HG02623 (cell line): Measurements from ENCODE around the gene KRT71.

Source experiments
- ATAC-seq: cut with Tn5 transposase; IDR thresholded peaks from one replicate; pipeline ENCODE4 v1.9.1; 2021; ENCODE audit warnings: moderate library complexity; ENCODE audit not compliant: unreplicated experiment

KRT71 gene

DNA sequence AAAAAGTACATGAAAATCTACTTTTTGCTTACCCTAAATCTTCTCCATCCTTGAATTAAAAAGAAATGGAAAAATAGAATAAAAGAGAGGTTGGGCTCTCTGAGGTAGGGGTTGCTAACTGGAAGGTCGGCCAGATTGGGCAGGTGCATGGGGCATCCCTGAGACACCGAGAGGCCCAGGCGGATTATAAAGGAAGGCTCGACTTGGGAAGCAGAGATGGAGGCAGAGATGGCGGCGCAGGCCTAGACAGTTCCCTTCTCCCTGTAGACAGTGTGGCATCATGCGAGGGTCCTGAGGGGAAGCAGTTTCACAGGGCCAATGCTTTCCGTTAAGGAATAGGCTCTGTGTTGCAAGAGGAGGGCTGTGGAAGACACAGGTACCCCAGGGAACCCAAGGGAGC lies 24.4 kb upstream of the KRT71 start:
- no peak for ATAC-seq

- no peak for ATAC-seq
Measured at GRCh38 chr12:52575948-52576347, 23.0 kb upstream of the KRT71 start.

DNA sequence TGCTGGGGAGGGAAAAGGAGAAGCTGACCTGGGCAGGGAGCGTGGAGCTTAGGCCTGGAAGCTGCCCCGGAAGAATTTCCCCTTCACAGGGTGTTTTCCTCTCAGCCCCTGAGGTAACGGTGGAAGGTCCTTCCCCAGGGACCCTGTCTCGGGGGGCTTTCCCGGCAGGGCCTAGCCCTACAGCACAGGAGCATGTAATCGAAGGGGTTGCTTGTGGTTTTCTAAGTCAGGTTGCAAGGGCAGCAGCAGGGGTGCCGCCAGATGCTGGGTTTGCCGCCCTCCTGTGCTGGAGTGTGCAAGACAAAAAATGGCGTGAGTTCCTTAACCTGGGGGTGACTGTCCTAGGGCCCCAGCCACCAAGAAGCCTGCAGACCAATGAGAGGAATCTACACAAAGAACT lies 22.3 kb upstream of the KRT71 start:
- ATAC-seq: no peak

- no peak for ATAC-seq
Measured at GRCh38 chr12:52573743-52574142, 20.8 kb upstream of the KRT71 start, which contains the start of gene KRT74. Gene KRT74, minus strand, starts transcription at chr12:52573843. Its CDS starts 66 bp downstream, at chr12:52573777.

- ATAC-seq: no peak
Measured at GRCh38 chr12:52573306-52573705, 20.4 kb upstream of the KRT71 start.

- no peak for ATAC-seq
Measured at GRCh38 chr12:52570511-52570910, 17.6 kb upstream of the KRT71 start.

GRCh38 chr12:52568111-52568510 lies 15.2 kb upstream of the KRT71 start:
- ATAC-seq: no peak

DNA sequence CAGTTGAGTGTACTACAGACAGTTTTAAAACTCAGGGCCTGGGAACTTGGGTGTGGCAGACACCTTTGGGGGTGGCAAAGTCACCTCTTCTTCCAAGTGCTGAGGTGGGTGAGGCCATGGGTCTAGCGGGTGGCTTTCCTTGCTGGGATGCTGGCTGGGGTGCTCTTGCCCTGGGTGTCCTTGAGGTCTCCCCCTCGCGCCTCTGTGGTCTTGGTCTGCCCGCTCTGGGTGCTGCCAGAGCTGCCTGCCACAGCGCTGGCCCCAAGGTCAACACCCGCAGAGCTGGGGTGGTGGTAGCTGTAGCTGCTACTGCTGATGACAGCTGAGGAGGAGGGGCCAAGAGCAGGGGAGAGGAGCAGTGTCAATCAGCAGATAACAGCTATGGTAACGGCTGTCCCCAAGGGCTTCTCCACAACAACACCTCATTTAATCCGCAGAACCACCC lies 13.9 kb upstream of the KRT71 start:
- ATAC-seq: no peak

- no peak for ATAC-seq
Measured at GRCh38 chr12:52564582-52564981, 11.6 kb upstream of the KRT71 start.

DNA sequence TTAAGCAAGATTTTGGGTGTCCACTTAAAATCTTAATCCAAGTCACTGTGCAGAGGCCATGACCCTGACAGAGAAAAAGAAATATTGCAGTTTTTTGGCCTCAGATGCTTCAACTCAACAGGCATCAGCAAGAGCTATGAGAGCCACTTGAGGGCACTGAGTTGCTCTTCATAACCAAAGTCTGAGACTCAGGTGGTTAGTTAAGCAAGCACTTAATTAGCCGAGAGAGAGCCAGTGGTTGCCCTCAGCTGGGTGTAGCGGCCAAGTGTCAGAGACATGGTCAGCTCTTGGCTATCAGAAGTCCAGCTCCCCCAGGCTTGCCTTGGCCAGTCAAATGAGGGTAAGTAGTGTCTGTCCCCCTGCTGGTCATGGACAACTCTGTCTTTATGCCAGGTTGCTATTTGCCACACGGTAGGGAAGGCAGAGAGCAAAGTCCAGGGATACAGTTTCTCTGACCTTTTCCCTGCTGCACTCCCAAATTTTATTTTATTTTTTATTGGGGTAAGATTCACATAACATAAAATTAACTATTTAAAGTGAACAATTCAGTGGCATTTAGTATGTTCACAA lies 9.0 kb upstream of the KRT71 start:
- ATAC-seq: no peak

- no peak for ATAC-seq
Measured at GRCh38 chr12:52559979-52560378, 7.0 kb upstream of the KRT71 start.

DNA sequence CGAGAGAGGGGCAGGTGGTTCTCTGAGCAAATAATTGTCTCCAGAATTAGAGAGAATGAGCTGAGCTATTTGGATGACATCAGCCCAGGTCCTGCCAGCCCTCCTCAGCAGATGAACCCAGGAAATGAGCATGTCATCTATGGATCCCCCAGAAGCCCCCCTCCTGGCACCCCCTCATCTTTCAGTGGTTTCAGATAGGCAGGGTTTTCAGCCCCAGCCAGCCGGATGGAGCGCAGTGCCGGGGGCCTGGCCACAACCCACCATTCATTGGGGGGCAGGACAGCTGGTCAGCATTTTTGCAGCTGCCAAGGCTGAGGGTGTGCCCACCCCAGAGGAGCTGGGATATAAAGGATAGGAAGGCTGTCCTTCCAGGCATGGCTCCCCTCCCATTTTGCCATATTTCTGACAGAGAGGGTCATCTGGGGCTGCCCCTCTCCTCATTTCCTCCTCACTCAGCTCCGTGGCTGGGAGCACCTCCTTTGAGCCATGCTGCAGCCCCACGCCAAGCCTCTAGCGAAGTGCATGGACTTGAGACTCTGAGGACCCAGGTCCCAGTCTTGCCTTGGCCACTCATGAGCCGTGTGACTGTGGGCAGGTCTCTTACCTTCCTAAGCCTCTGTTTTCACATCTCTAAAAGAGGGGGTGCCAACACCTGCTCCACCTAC lies 6.0 kb upstream of the KRT71 start:
- no peak for ATAC-seq

DNA sequence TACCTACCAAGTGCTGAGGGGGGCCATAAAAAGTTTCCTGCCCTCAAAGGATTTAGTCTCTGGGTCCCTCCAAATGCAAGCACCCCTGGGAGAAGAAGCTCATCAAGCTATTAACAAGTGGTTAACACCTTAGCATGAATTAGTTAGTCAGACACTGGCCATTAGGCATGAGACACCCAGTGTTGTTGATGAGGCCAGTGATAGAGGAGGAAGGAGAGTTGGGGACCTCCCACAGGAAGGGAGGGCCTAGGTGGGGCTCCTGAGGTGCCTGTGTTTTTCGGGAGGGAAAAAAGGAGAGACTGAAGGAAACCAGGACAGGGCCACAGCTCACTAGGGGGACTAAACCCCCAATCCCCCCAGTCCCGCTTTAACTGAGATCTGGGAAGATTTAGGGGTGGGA lies 4.5 kb upstream of the KRT71 start:
- ATAC-seq: no peak

- ATAC-seq: no peak
Measured at GRCh38 chr12:52555577-52555976, 2.6 kb upstream of the KRT71 start.

DNA sequence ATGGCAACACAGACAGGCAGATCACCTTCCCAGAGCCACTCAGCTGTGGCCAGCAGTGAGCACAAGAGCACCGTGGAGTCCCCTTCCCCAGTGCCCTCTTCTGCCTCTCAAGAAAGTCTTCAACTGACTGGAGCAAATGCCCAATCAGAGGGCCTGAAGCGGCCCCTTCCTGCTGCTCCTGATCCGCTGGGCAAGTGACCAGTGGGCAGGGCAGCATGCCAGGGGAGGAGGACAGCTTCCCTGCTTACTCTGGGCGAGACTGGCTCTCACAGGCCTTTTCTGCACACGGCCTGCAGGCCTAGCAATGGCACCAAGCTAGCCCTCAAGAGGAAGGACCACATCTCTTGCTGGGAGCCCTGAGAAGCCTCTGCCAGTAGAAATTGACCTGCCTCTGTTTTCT lies 890 bp downstream of the KRT71 start:
- ATAC-seq: no peak

DNA sequence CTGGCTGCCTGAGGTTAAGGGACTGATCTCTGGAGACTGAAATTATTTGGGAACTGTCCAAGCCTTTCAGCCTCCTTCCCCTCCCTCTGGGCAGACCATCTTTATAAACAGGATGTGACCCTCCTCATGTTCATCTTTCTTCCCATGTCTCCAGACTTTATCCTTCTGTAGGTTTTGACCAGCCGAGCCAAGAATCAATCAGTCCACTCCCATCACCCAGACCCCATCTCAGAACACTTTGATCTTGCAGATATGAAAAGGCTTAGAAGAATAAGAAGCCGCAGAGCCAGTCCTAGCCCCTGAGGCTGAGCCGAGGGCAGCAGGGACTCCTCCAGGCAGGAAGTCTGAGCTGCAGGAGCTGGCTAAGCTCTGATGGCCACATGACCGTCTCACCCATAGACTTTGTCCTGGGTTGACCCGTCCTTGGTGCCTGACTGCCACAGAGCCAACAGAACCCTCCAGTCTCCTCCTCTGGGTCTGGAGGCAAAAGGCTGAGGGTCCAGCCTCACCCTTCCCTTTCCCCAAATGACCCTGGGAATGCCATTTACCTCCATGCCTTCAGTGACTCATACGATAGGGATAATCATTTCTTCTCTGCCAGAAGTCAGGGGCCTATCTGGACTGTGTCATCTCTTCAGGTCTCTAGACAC lies 1.6 kb downstream of the KRT71 start:
- ATAC-seq: no peak

DNA sequence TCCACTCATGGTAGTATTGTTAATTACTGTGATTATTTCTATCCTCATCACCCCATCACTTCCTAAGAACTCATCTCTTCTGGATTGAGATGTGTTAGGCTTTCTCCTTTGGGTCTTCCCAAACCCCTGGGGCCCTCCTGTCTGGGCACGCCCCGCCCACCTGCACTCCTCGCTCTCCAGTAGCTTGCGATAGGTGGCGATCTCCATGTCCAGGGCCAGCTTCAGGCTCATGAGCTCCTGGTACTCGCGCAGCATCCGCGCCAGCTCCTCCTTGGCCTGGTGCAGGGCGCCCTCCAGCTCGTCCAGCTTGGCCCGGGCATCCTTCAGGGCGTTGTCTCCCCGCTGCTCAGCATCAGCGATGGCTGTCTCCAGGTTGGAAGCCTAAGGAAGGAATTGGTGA lies 6.8 kb downstream of the KRT71 start:
- ATAC-seq: no peak

DNA sequence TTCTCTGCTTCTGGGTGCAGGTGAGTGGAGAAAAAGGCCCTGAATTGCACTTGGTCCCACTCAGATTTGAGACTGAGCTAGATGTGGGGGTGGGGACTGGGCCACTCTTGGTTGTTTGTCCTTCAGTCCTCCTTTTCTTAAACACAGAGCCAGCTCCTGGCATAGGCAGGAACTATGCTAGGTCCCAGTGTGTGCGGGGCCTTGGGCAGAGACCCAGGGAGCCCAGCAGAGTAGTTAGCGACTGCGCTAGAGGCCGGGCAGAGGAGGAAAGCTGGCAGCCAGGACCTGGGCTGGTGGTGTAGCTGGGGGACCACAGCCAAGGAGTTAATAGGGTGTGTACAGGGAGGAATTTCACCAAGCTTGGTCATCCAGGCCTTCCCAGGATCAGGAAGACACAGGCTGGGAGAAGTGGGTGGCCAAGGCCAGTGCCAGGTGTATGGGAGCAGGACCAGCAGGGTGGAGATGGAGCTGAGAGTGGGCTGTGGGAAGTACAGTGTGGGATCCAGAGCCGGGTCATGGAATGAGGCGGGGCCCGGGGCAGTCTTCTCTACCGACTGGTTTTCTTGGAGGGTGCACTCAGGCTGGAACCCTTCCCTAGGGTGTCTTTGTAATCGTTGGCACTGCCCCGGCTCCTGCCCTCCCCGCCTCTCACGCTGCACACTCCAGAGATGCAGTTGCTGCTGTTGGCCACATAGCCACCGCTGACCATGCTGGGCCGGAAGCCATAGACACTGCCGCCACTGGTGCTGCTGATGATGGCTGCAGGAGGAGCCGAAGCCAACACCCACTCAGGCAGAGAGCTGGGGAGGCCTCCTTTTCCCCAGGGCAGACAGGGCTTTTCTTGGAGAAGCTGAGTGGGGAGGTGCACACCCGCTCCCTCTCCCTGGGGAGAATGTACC lies 8.7 kb downstream of the KRT71 start:
- no peak for ATAC-seq

DNA sequence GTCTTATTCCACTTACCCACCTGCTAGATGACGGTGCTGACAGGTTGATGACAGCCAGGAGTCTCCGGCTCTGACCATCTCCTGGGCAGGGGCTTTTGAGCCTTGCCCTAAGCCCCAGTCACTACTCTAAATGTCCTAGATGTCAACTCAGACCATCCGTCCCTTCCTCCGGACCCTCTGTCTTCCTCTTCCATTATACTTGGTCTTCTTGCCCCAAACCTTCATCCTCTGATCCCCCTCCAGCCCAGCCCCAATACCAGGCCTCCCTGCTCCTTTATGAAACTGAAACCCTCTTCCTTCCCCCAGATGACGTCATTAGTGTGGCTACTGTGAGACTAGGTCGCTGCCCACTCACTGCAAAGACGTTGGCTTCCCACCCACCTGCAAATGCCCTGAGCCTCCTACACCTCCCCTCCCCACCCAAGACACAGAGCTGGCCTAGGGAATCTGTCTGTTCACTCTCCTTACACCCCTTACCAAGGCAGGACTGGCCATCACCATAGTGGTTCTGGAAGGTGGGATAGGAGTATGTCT lies 10.1 kb downstream of the KRT71 start:
- no peak for ATAC-seq

GRCh38 chr12:52542157-52542556 lies 10.8 kb downstream of the KRT71 start:
- ATAC-seq: no peak

GRCh38 chr12:52541709-52542108 lies 11.2 kb downstream of the KRT71 start:
- no peak for ATAC-seq
